Smooth muscle cell (in vitro differentiated cells): ENCODE results near the gene MALRD1. TPM values are rescaled to one million over a fixed set of nuclear protein-coding genes. Genes with fewer than 3 reads are reported as not detected.

Source experiments
- DNase-seq: peaks from one replicate; lab custom pipeline; 2025; ENCODE audit not compliant: unreplicated experiment; lab: John Stamatoyannopoulos, UW
- H2AFZ ChIP-seq: fragments of 200-600 bp; sonication (generic); 2 replicates; pipeline ENCODE4 v1.6.0; 2016; ENCODE audit warnings: antibody characterized with exemption, low read depth, mild to moderate bottlenecking
- H3F3A ChIP-seq: fragments of 200-600 bp; sonication (generic); 2 replicates; pipeline ENCODE4 v1.6.0; 2017; ENCODE audit warnings: antibody characterized with exemption, low read depth
- H3K27ac ChIP-seq: fragments of 200-600 bp; sonication (generic); 2 replicates; pipeline ENCODE4 v1.5.1; 2016; ENCODE audit warnings: low read depth, mild to moderate bottlenecking
- H3K27me3 ChIP-seq: fragments of 200-600 bp; sonication (generic); 2 replicates; pipeline ENCODE4 v1.6.1; 2016; ENCODE audit warnings: low read depth, mild to moderate bottlenecking
- H3K36me3 ChIP-seq: fragments of 200-600 bp; sonication (generic); 2 replicates; pipeline ENCODE4 v1.5.1; 2016; ENCODE audit warnings: low read depth
- H3K4me1 ChIP-seq: fragments of 200-600 bp; sonication (generic); 2 replicates; pipeline ENCODE4 v1.5.1; 2016; ENCODE audit warnings: low read depth
- H3K4me2 ChIP-seq: fragments of 200-600 bp; sonication (generic); 2 replicates; pipeline ENCODE4 v1.6.0; 2016; ENCODE audit warnings: mild to moderate bottlenecking
- H3K4me3 ChIP-seq: fragments of 200-600 bp; sonication (generic); 2 replicates; pipeline ENCODE4 v1.5.1; 2016; ENCODE audit warnings: mild to moderate bottlenecking
- H3K79me2 ChIP-seq: fragments of 200-600 bp; sonication (generic); 2 replicates; pipeline ENCODE4 v1.6.0; 2016; ENCODE audit warnings: low read depth, mild to moderate bottlenecking
- H3K9ac ChIP-seq: fragments of 200-600 bp; sonication (generic); 2 replicates; pipeline ENCODE4 v1.6.0; 2016; ENCODE audit warnings: low read depth
- H3K9me3 ChIP-seq: fragments of 200-600 bp; sonication (generic); replicated peaks from 2 replicates; pipeline ENCODE4 v1.5.1; 2016; ENCODE audit warnings: low read depth
- H4K20me1 ChIP-seq: fragments of 200-600 bp; sonication (generic); 2 replicates; pipeline ENCODE4 v1.6.0; 2016; ENCODE audit warnings: low read depth
- CTCF ChIP-seq: fragments of 200-600 bp; sonication (generic); IDR thresholded peaks from 2 replicates; pipeline ENCODE4 v1.5.1; 2017; ENCODE audit warnings: borderline replicate concordance, mild to moderate bottlenecking, antibody characterized with exemption; ENCODE audit not compliant: insufficient read depth, poor library complexity, severe bottlenecking
- WGBS: methylation state at CpG from one replicate; pipeline ENCODE4 v1.1.7; 2016; ENCODE audit warnings: low lambda C conversion rate; 5-methylcytosine and 5-hydroxymethylcytosine counted together
- polyA plus RNA-seq: library from polyadenylated mRNA; unstranded; fragments of >200 nt; fragmentation: Nextera tagmentation; extraction: Ambion mirVana; gene quantifications from 2 replicates; pipeline ENCODE4 v1.2.1, GENCODE V29; 2016
- total RNA-seq: library from RNA; depleted of rRNA; stranded (reverse); fragments of >200 nt; gene quantifications from 2 replicates; pipeline ENCODE4 v1.2.3, GENCODE V29; 2014

The MALRD1 gene
- total and polyA plus RNA-seq, 2 experiments from 2014 or later: 1.9 TPM; not detected in 1

- Histone ChIP-seq H3K27ac (no peak overlapping the region), H3K79me2 (no peaks in the 10 kb centered on the region), H3K4me3 (no peak overlapping the region), H3K4me1 (no peaks in the 10 kb centered on the region), H3K9ac (no peak overlapping the region), H3K4me2 (no peak overlapping the region), H3K9me3 (no peaks in the 10 kb centered on the region), H2AFZ (no peak overlapping the region), H4K20me1 (no peaks in the 10 kb centered on the region), H3F3A (no peaks in the 10 kb centered on the region), H3K36me3 (no peaks in the 10 kb centered on the region), H3K27me3 (no peaks in the 10 kb centered on the region)
- WGBS: 42% methylated on average over 3 of the region's 3 CpGs
- TF ChIP-seq CTCF: no peak
- DNase-seq: no peak
These were observed 482.7 kb downstream of the MALRD1 start for GRCh38 chr10:19531324-19531723.

GRCh38 chr10:19532411-19532810 lies 483.8 kb downstream of the MALRD1 start:
- no peak for TF ChIP-seq CTCF
- Histone ChIP-seq H3K4me2 (no peak overlapping the region), H2AFZ (no peak overlapping the region), H3K4me1 (no peaks in the 10 kb centered on the region), H3K4me3 (no peak overlapping the region), H3K27me3 (no peaks in the 10 kb centered on the region), H3K36me3 (no peaks in the 10 kb centered on the region), H3K9ac (no peak overlapping the region), H4K20me1 (no peaks in the 10 kb centered on the region), H3K79me2 (no peaks in the 10 kb centered on the region), H3F3A (no peaks in the 10 kb centered on the region), H3K9me3 (no peaks in the 10 kb centered on the region), H3K27ac (no peak overlapping the region)
- 91% methylated on average over 3 of the region's 3 CpGs for WGBS
- no peak for DNase-seq

GRCh38 chr10:19541299-19541698 lies 492.7 kb downstream of the MALRD1 start:
- Histone ChIP-seq H3K36me3 (no peaks in the 10 kb centered on the region), H3K79me2 (no peaks in the 10 kb centered on the region), H4K20me1 (no peaks in the 10 kb centered on the region), H3K27ac (no peak overlapping the region), H3K4me2 (no peak overlapping the region), H3K9ac (no peak overlapping the region), H3K4me1 (no peaks in the 10 kb centered on the region), H3K9me3 (no peaks in the 10 kb centered on the region), H3K4me3 (no peak overlapping the region), H2AFZ (no peak overlapping the region), H3F3A (no peaks in the 10 kb centered on the region), H3K27me3 (no peaks in the 10 kb centered on the region)
- DNase-seq: no peak
- TF ChIP-seq CTCF: no peak
- WGBS: 47% methylated on average over 3 of the region's 3 CpGs

- Histone ChIP-seq H3K9me3 (no peaks in the 10 kb centered on the region), H3K27me3 (no peaks in the 10 kb centered on the region), H3K4me3 (no peak overlapping the region), H4K20me1 (no peaks in the 10 kb centered on the region), H2AFZ (no peak overlapping the region), H3K4me1 (no peaks in the 10 kb centered on the region), H3K9ac (no peak overlapping the region), H3F3A (no peaks in the 10 kb centered on the region), H3K36me3 (no peaks in the 10 kb centered on the region), H3K79me2 (no peaks in the 10 kb centered on the region), H3K27ac (no peak overlapping the region), H3K4me2 (no peak overlapping the region)
- DNase-seq: no peak
- TF ChIP-seq CTCF: no peak
- 76% methylated on average over 3 of the region's 3 CpGs for WGBS
These were observed 497.6 kb downstream of the MALRD1 start for GRCh38 chr10:19546224-19546623.
